DMS 273 (cell line): Measurements from ENCODE around the gene DOCK9.

ENCODE experiments used
- DNase-seq: peaks from one replicate; lab custom pipeline; 2025; ENCODE audit not compliant: unreplicated experiment; lab: John Stamatoyannopoulos, UW

The DOCK9 gene

GRCh38 chr13:98888890-98889279 lies 89.0 kb downstream of the DOCK9 start:
- DNase-seq: no peak

- no peak for DNase-seq
Measured at GRCh38 chr13:98888222-98888889, 89.5 kb downstream of the DOCK9 start.

- no peak for DNase-seq
Measured at GRCh38 chr13:98886587-98887230, 91.2 kb downstream of the DOCK9 start.

DNA sequence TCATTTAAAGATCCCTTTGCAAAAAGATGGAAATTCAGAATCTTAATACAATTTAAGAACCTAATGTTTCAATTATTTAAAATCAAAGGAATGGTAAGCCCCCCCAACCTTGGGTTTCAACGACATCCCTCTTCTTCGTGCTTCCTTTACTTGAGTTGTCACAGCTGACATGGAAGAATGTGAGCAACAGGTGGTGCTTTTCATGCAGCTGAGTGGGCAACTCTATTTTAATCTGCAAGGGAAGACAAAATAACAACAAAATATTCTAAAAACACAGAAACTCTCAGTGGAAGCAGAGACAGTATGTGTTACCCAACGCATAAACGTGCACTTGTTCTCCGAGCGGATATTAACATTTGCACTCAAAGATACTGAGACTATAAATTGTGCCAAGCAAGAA lies 92.3 kb downstream of the DOCK9 start:
- DNase-seq: no peak

GRCh38 chr13:98883998-98884397 lies 93.9 kb downstream of the DOCK9 start:
- DNase-seq: no peak

- DNase-seq: no peak
Measured at GRCh38 chr13:98881390-98881789, 96.5 kb downstream of the DOCK9 start.

GRCh38 chr13:98880677-98881076 lies 97.2 kb downstream of the DOCK9 start:
- DNase-seq: no peak

DNA sequence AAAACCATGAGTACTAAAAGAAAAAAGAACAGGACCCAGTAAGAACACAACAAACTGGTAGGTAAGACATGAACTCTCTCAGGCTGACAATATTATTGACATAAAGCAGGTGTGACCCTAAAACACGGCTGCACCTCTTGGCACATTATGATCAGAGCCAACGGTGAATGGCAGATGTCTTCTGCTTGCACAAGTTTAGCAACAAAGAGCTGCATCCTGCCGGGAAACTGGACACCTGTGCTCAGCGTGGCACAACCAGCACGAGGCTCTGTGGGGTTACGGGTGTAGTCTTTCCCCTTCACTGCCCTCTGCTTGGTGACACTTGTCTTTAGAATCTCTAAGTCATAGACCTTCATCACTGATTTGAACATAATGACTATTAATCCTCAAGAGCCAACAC lies 97.9 kb downstream of the DOCK9 start:
- no peak for DNase-seq

- DNase-seq: no peak
Measured at GRCh38 chr13:98879127-98879520, 98.7 kb downstream of the DOCK9 start.

- peak; percentile 10 for DNase-seq
Measured at GRCh38 chr13:98878486-98879126, 99.3 kb downstream of the DOCK9 start.

DNA sequence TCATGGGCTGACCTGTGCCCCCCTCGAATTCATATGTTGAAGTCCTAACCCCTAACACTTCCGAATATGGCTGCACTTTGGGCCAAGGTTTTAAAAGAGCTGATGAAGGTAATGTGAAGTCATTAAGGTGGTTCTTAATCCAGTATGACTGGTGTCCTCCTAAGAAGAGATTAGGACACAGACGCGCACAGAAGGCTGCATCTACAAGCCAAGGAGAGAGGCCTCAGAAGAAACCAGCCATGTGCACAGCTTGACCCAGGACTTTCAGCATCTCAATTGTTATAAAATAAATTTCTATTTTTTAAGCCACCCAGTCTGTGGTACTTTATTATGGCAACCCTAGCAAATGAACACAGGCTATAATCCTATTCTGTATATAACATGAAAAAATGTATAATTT lies 99.9 kb downstream of the DOCK9 start:
- no peak for DNase-seq

- no peak for DNase-seq
Measured at GRCh38 chr13:98877466-98877865, 100.4 kb downstream of the DOCK9 start.

DNA sequence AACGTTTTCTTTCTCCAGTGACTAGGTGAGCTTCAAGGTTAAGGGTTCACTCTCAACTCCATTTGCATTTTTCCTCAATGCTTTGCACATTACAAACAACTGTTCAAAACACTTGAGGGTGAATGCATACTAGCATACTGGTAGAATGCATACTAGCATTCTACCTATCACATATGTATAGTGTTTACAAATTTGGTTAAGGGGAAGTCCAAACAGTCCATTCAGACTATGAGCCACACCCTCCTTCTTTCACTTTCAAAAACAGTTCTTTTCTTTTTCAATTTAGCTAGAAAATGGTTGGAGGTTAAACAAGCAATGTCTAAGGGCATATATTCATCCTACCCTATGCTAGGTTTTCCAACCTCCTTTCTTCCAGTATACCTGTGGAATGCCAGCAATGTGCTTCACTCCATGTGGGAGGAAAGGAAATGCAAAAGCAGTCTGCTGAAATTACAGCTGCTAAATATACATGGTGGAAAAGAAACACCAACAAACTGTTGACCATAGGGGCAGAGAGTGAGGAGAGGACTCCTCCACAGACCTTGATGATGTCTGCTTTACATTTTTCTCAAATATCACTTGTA lies 102.6 kb downstream of the DOCK9 start:
- DNase-seq: no peak

DNA sequence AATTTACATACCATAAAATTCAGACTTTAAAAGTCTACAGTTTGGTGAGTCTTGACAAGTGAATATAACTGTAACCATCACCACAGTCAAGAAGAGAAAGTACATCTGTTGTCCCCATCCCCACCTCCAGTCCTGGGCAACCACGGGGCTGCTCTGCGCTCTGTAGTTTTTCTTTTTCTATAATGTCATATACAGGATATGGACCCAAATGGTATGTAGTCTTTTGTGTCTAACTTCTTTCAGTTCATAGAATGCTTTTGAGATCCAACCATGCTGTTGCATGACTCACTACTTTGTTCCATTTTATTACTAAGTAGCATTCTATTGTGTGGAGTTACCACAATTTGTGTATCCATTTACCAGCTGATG lies 103.9 kb downstream of the DOCK9 start:
- DNase-seq: no peak

- no peak for DNase-seq
Measured at GRCh38 chr13:98873377-98874028, 104.4 kb downstream of the DOCK9 start.

DNA sequence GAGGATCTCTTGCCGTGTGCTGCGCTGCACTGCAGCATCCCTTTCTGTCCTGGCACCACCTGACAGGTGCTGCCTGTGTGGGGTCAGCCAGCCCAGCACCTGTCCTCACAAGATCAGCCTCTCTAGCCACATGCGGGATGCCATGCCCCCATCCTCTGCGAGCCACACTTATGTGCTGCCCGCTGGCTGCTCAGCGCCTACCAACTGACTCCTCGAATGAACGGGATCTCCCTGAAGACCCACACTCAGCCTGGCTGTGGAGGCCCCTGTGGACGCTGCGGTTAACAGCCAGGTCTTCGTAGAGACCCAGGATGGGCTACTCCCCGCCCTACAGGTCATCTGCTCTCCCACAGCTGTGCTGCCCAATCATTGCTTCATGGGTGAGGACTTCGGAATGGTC lies 106.1 kb downstream of the DOCK9 start:
- DNase-seq: no peak

- DNase-seq: peak; percentile 2
Measured at GRCh38 chr13:98869408-98870090, 108.3 kb downstream of the DOCK9 start.

- DNase-seq: no peak
Measured at GRCh38 chr13:98868932-98869331, 108.9 kb downstream of the DOCK9 start.

DNA sequence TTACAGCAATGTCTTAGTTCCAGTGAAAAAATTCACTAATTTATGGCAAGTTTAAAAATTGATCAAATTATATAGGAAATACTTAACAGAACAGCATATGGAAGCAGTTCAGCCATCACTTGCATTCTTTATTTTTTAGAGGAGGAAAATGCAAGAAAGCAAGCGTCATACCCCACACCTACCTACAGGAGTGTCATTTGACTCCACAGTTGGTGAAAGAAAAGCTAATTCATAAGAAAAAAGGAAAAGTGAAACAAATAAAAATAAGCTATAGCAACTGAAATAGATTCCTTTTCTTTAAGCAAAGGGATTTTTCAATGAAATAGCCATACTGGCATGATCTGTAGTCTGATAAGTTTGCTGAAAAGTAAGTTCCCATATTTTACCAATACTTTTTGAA lies 111.0 kb downstream of the DOCK9 start:
- DNase-seq: no peak

- no peak for DNase-seq
Measured at GRCh38 chr13:98860491-98860890, 117.4 kb downstream of the DOCK9 start.

DNA sequence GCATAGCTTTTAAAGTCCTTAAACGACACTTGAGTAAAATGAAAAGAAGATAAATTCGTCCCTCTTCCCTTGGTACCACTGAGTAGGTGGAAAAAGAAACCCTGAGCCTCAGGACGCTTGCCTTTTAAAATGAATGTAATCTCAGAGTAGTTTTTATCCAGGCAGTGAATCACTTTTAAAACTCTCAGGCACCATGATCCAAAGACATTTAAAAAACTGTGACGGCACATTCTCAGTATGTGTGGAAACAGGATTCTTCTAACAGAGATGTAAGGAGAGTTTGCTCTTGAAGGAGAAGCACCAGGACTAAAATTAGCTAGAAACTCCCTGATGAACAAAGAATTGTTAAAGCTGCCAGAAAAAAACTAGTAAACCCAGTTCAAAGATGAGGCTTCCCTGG lies 119.7 kb downstream of the DOCK9 start:
- DNase-seq: no peak
